Stimulated activated CD4-positive, alpha-beta T cell treated with anti-CD3 and anti-CD28 coated beads, Interleukin-4, amount 100 ng/mL, for 4 hours (primary cell): Measurements from ENCODE around the gene ABCB9.
"Not testable (repeated sequence)": the region's sequence is repeated elsewhere in the genome, so short reads cannot be mapped to it uniquely, and the experiment has no call there.

Source experiments
- DNase-seq, 2 experiments: peaks; one replicate each; pipeline ENCODE4 v3.0.0-alpha.2; 2020

ABCB9 gene

GRCh38 chr12:122893208-122894153 lies 72.8 kb downstream of the ABCB9 start:
- DNase-seq = no peak

DNA sequence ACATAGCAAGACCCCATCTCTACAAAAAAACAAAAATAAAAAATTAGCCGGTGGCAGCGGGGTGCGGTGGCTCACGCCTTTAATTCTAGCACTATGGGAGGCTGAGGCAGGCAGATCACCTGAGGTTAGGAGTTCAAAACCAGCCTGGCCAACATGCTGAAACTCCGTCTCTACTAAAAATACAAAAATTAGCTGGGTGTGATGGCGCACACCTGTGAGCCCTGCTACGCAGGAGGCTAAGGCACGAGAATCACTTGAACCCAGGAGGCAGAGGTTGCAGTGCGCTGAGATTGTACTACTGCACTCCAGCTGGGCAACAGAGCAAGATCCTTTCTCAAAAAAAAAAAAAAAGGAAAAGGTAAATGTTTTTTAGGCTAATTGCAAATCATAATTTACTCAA lies 73.5 kb downstream of the ABCB9 start:
- not testable (repeated sequence) for DNase-seq

- DNase-seq = no peak
These were observed 74.4 kb downstream of the ABCB9 start for GRCh38 chr12:122891661-122892525.

GRCh38 chr12:122889761-122890520 lies 76.3 kb downstream of the ABCB9 start:
- DNase-seq = no peak

DNA sequence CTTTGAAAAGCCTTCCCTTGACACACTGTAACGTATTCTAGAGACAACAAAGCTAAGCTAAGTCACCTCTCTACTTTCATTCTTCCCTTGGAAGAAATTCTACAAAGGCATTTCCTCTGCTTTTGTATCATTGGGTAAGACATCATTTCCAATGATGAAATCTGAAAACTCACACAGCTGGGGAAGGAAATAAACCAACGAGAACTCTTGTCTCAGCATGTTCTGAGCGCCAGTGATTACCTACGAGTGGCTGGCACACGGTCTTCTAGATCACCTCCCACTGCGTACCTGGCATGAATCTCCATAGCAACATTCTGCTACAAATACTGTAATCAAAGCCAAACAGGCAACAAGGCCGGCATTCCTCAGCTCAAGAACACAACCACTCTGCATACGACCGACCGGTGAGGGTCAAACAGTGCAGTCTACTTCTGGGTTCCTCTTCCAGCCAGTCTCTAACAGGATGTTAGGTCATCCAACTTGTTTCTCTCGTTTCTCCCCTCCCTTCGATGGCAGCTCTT lies 78.0 kb downstream of the ABCB9 start:
- peak in 1 of 2 experiments; percentile 33 for DNase-seq

GRCh38 chr12:122887819-122888212 lies 78.4 kb downstream of the ABCB9 start:
- DNase-seq = no peak

- peak in 1 of 2 experiments; percentile 55 for DNase-seq
These were observed 79.1 kb downstream of the ABCB9 start for GRCh38 chr12:122886851-122887818.

DNA sequence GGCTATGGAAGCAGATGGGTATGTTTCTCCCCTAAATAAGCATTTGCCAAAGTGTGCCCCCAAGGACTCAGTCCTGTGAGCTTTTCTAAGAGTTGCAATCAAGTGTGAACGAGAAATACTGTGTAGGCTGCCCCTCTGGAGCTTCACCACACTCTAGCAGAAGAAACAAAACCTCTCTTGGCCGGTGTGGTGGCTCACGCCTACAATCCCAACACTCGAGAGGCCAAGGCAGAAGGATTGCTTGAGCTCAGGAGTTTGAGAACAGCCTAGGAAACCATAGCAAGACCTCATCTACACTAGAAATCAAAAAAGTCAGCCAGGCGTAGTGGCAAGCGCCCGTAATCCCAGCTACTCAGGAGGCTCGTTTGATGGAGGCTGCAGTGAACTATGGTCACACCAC lies 80.1 kb downstream of the ABCB9 start:
- no peak for DNase-seq

DNA sequence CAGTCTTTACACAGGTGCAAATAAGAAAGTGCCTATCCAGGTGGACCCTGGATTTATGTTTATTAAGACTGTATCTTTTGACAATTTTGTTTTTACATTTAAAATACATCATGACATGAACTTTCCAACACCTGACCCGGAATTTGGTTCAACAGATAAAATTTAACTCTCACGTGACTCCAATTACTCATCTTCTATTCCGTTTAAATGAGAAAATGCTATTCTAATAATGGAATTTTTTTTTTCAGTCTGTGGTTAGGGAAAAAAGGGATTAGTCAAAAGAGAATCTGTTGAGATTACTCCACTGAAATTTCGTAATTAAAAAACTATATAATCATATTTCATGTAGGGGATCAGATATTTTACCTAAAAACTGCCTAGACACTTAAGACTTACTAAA lies 81.4 kb downstream of the ABCB9 start:
- DNase-seq = no peak

- no peak for DNase-seq
These were observed 82.0 kb downstream of the ABCB9 start for GRCh38 chr12:122884091-122884826.

DNA sequence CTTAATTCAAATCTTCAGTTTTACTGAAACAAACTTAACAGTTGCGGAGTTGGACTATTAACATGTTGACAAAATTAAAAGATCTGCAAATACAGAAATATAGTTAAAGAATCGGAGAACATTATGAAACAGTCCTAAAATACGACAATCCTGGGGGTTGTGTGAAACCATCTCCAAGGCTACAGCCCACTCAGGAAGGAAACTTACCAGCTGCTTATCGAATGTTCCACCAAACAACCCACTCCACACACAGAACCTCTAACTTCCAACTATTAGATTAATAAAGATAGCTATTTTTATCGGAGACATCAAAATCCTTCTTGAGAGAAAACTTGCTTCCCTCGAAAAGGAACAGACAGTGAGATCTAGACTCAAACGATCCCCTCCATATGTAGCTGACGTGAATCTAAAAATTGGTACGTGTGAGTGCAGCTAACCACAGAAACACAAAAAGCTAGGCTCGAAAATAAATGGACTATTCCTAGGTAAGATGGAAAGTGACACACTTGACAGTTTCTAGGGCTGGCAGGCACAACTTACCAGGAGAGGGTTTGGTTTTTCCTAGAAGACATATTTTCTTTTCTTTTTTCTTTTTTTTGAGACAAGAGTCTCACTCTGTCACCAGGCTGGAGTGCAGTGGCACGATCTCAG lies 83.2 kb downstream of the ABCB9 start:
- DNase-seq = no peak

DNA sequence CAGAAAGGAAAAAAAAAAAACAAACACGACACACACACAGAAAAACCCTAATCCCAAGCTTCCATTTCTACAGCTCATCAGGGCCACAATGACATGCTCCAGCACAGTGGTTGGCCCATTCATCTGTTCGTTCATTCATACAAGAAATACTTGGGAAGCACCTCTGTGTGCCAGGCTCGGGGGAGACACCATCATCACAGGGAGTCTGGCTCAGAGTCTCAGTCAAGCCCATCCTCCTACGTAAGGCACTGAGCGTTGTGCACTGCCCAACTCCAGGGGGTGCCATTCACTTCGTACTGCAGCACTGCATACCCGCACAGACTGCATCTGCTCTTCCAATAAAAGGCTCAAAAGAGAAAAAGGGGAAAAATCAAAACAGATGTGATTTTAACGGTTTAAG lies 85.6 kb downstream of the ABCB9 start:
- DNase-seq = no peak

- no peak for DNase-seq
These were observed 86.1 kb downstream of the ABCB9 start for GRCh38 chr12:122880155-122880667.
